AG09319 (cell line): ENCODE results near the gene MAD1L1.
"Not testable (repeated sequence)": the region's sequence is repeated elsewhere in the genome, so short reads cannot be mapped to it uniquely, and the experiment has no call there.

ENCODE experiments used
- DNase-seq: peaks from one replicate; pipeline ENCODE4 v3.0.0-alpha.2; 2010; ENCODE audit warnings: low read depth; ENCODE audit errors: extremely low read depth
- CTCF ChIP-seq: IDR thresholded peaks from 2 replicates; pipeline ENCODE4 v1.5.1; 2011; ENCODE audit warnings: low read depth, mild to moderate bottlenecking, inconsistent platforms, low read length, moderate library complexity

Gene MAD1L1

GRCh38 chr7:1864161-1864940 is 368.4 kb downstream of the MAD1L1 start:
- no peak for DNase-seq
- no peak for TF ChIP-seq CTCF

GRCh38 chr7:1863091-1863900 is 369.4 kb downstream of the MAD1L1 start:
- TF ChIP-seq CTCF = no peak
- DNase-seq = no peak

GRCh38 chr7:1862560-1862959 is 370.2 kb downstream of the MAD1L1 start:
- DNase-seq = no peak
- TF ChIP-seq CTCF = no peak

GRCh38 chr7:1861799-1862458 is 370.8 kb downstream of the MAD1L1 start:
- TF ChIP-seq CTCF = no peak
- DNase-seq = no peak

GRCh38 chr7:1860881-1861798 is 371.6 kb downstream of the MAD1L1 start:
- DNase-seq = not testable (repeated sequence)

GRCh38 chr7:1859266-1860035 is 373.3 kb downstream of the MAD1L1 start:
- TF ChIP-seq CTCF = no peak
- no peak for DNase-seq
